RPMI8226 (cell line): ENCODE results near the gene UBE2J1.
"Not testable (repeated sequence)": the region's sequence is repeated elsewhere in the genome, so short reads cannot be mapped to it uniquely, and the experiment has no call there.

Experiments used
- DNase-seq: peaks from one replicate; pipeline ENCODE4 v3.0.0-alpha.2; 2015

UBE2J1 gene

GRCh38 chr6:89317067-89317466 is 35.5 kb downstream of the UBE2J1 start:
- no peak for DNase-seq

- no peak for DNase-seq
These were observed 37.2 kb downstream of the UBE2J1 start, which contains the start of gene GABRR2 for GRCh38 chr6:89315249-89315885. TSS of gene GABRR2 (minus strand) at chr6:89315299. CDS start at chr6:89315165, 134 bp downstream.

GRCh38 chr6:89314692-89315091 is 37.8 kb downstream of the UBE2J1 start:
- no peak for DNase-seq

GRCh38 chr6:89313006-89313405 is 39.5 kb downstream of the UBE2J1 start:
- no peak for DNase-seq

GRCh38 chr6:89311853-89312531 is 40.5 kb downstream of the UBE2J1 start:
- DNase-seq = no peak

GRCh38 chr6:89311530-89311852 is 41.0 kb downstream of the UBE2J1 start:
- no peak for DNase-seq

- no peak for DNase-seq
These were observed 41.6 kb downstream of the UBE2J1 start for GRCh38 chr6:89310929-89311328.

- no peak for DNase-seq
These were observed 43.8 kb downstream of the UBE2J1 start for GRCh38 chr6:89308525-89309395.

- not testable (repeated sequence) for DNase-seq
These were observed 48.0 kb downstream of the UBE2J1 start for GRCh38 chr6:89304517-89304916.

GRCh38 chr6:89302936-89303335 is 49.6 kb downstream of the UBE2J1 start:
- DNase-seq = no peak

- no peak for DNase-seq
These were observed 50.2 kb downstream of the UBE2J1 start for GRCh38 chr6:89302195-89302770.

GRCh38 chr6:89301586-89302194 is 50.8 kb downstream of the UBE2J1 start:
- DNase-seq = no peak

GRCh38 chr6:89299466-89299850 is 53.1 kb downstream of the UBE2J1 start:
- no peak for DNase-seq

GRCh38 chr6:89298680-89299465 is 53.6 kb downstream of the UBE2J1 start:
- DNase-seq = peak; percentile 74

GRCh38 chr6:89297695-89298351 is 54.7 kb downstream of the UBE2J1 start:
- DNase-seq = peak; percentile 91

- DNase-seq = peak; percentile 19
These were observed 56.5 kb downstream of the UBE2J1 start for GRCh38 chr6:89295981-89296380.

- DNase-seq = not testable (repeated sequence)
These were observed 57.4 kb downstream of the UBE2J1 start for GRCh38 chr6:89295116-89295515.

GRCh38 chr6:89291256-89291819 is 61.2 kb downstream of the UBE2J1 start:
- no peak for DNase-seq

- peak; percentile 23 for DNase-seq
These were observed 61.9 kb downstream of the UBE2J1 start for GRCh38 chr6:89290401-89291155.

GRCh38 chr6:89289710-89290109 is 62.8 kb downstream of the UBE2J1 start:
- DNase-seq = no peak
